Caki2 (cell line): Measurements from ENCODE around the gene CFAP61. TPM values are rescaled to one million over a fixed set of nuclear protein-coding genes. Genes with fewer than 3 reads are reported as not detected.
"Not testable (repeated sequence)": the region's sequence is repeated elsewhere in the genome, so short reads cannot be mapped to it uniquely, and the experiment has no call there.

Experiments used
- DNase-seq: peaks from one replicate; pipeline ENCODE4 v3.0.0-alpha.2; 2015; ENCODE audit warnings: low read depth
- in situ Hi-C: cut with HindIII; loops from 2 replicates; pipeline ENCODE4 v1.10.0; 2016; ENCODE audit warnings: low sequenced_read_pairs, low pct_unique_long_range_greater_than_20kb, mixed read lengths
- total RNA-seq: library from RNA; depleted of rRNA; stranded (reverse); fragments of >200 nt; shearing (Covaris generic); gene quantifications from 2 replicates; pipeline ENCODE4 v1.2.3, GENCODE V29; 2014; ENCODE audit warnings: low replicate concordance

Gene CFAP61
- total RNA-seq, 1 experiment from 2014 or later = 0.07 TPM

DNA sequence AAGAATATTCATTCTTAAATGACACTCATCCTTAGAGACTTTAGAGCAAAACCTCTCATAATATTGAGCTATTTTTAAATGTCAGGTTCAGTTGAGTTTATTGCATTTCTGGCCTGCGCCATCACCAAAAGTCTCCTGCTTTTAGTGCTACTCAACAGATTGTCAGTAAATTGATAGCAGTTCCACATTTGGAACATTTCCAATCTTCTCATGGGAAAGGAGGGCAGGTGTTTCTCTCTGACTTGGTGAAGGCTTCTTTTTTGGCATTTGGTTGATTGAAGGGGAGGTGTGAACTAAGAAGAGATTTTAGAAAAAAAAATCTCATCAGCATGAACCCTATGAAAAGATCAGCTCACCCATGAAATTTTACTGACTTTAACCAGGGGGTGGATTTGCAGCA is 189.6 kb downstream of the CFAP61 start:
- in situ Hi-C loops = no loop called here
- DNase-seq = no peak

GRCh38 chr20:20244384-20244783 is 192.1 kb downstream of the CFAP61 start:
- in situ Hi-C loops, DNase-seq: not testable (repeated sequence)

DNA sequence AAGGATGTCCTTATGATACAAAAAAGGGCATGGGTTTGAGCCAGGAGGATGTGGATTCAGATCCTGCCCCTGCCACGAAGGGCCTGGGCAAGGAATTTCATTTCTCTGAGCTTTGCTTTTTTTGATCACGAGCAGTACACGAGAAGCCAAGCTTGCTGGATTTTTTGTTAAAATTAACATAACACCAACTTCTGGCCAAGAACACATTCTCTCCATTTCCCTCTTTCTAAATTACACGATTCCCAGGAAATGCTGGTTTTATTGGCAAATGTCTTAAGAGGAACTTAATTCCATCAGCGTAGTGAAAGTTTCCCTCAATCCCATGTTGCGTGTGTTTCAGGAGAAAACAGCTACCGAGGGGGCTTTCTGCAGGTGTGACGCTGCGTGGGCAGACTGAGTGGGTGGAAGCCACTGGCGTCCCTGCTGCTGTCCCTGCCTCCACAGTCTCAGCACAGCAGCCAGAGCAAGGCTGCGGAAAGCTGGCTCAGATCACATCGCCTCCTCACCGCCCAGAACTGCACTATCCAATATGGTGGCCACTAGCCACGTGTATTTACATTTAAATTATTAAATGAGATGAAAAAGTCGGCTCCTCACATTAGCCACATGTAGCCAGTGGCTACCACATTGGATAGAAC is 194.8 kb downstream of the CFAP61 start:
- in situ Hi-C loops = no loop called here
- no peak for DNase-seq

GRCh38 chr20:20248620-20249200 is 196.4 kb downstream of the CFAP61 start:
- DNase-seq = no peak
- in situ Hi-C loops = no loop called here

- in situ Hi-C loops = no loop called here
- DNase-seq = no peak
These were observed 199.0 kb downstream of the CFAP61 start for GRCh38 chr20:20251317-20251716.

GRCh38 chr20:20251836-20252235 is 199.5 kb downstream of the CFAP61 start:
- in situ Hi-C loops = no loop called here
- DNase-seq = no peak

- in situ Hi-C loops = no loop called here
- DNase-seq = no peak
These were observed 200.9 kb downstream of the CFAP61 start for GRCh38 chr20:20253039-20253743.

- in situ Hi-C loops = no loop called here
- no peak for DNase-seq
These were observed 201.5 kb downstream of the CFAP61 start for GRCh38 chr20:20253744-20254330.

- no peak for DNase-seq
- in situ Hi-C loops = no loop called here
These were observed 202.8 kb downstream of the CFAP61 start for GRCh38 chr20:20255099-20255498.

DNA sequence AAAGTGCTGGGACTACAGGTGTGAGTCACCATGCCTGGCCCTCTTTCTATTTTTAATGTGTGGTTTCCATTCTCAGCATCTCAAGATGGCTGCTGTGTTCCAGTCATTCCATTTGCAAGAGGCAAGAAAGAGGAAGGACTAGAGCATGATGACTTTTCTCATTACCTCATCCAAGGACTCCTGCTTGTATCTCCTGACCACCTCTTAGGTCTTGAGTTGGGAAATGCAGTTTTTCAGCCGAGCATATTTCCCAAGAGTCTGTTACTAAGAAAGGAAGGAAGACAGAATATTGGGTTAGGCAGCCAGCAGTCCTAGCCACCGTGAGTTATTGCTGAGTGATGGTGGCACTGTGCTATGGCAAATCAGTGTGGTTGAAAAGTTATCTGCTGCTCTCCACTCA is 207.2 kb downstream of the CFAP61 start:
- no peak for DNase-seq
- in situ Hi-C loops = no loop called here

DNA sequence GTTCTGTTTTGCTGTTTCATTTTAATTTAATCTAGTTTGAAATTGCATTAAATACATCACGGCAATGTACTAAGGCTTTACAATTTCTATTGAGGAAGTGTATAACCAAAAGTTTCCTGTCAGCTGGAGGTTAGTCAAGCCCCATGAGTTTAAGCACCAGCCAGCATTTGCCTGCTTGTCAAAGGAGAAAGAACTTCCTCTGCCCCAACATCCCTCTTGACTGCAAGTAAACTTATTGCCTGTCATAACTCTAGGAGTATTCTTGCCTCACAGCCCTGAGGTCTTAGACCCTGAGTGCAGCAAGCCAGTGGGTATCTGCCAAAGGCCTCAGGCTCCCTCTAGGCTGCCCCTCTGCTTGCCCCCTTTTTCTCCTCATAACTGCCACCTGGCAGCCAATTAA is 208.8 kb downstream of the CFAP61 start:
- DNase-seq = no peak
- in situ Hi-C loops = no loop called here

- DNase-seq = no peak
- in situ Hi-C loops = no loop called here
These were observed 212.9 kb downstream of the CFAP61 start for GRCh38 chr20:20265210-20265609.

DNA sequence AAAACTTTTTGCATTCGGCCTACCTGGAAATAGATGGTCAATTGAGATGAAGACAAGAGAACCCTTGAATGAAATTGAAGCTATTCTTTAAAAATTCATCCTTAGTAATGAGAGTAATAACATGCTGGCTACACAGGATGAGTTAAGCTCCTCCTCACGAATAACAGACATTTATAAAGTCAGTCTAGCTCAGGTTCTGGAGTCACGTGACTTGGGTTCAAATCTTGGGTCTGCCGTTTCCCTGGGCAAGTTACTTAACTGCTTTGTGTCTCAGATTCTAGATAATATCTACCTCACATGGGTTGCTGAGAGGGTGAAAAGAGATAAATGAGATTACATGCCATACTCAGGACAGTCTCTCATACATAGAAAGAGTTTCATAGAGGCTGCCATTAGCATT is 214.2 kb downstream of the CFAP61 start:
- in situ Hi-C loops = no loop called here
- no peak for DNase-seq

DNA sequence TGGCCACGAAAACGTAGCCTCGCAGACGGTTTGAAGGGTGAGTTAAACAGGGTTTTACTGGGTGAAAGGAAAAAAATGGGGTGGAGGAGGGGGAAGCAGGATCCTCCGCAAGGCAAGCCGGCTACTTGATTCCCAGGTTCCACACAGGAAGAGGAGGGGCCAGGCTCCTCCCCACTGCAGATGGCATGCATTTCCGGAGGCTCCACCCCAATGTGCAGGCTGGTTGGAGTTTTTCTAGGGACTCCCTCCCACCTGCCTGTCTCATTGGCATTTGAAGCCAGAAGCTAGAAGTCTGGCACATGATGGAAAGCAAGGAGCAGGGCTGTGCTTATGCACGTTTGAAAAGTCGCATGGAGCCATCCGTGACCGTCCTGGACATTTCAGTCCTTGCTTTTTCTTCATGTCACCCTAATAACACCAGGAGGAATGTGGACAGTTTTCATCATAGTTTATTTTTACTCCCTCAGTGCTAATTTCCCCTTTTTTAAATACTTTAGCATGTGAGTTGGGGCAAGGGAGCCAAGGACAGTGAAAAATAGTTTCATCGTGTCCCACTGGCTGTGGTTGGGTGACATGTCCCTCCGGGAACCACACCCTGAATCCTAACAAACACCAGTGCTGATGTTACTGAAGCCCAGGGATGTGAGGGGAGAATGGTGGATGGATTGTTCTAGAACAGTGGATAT is 215.5 kb downstream of the CFAP61 start:
- DNase-seq = no peak
- in situ Hi-C loops = no loop called here

GRCh38 chr20:20271271-20271670 is 218.9 kb downstream of the CFAP61 start:
- in situ Hi-C loops = no loop called here
- no peak for DNase-seq

GRCh38 chr20:20272686-20273085 is 220.4 kb downstream of the CFAP61 start:
- no peak for DNase-seq
- in situ Hi-C loops = no loop called here

- in situ Hi-C loops = no loop called here
- DNase-seq = no peak
These were observed 221.0 kb downstream of the CFAP61 start for GRCh38 chr20:20273286-20273685.

GRCh38 chr20:20274821-20275220 is 222.5 kb downstream of the CFAP61 start:
- in situ Hi-C loops = no loop called here
- DNase-seq = no peak

GRCh38 chr20:20275636-20276035 is 223.3 kb downstream of the CFAP61 start:
- no peak for DNase-seq
- in situ Hi-C loops = no loop called here
